ENCODE results near the gene C1orf167. TPM values are rescaled to one million over a fixed set of nuclear protein-coding genes. Genes with fewer than 3 reads are reported as not detected.

C1orf167 gene
- total and polyA plus RNA-seq, 2 of the 13 experiments (the other 11 are each of a cell fraction or from before 2014, with no cell fraction given) = not detected

GRCh38 chr1:11804666-11805421 lies 42.9 kb downstream of the C1orf167 start (continued):
- no peak for TF ChIP-seq ZBTB44 (CRISPR knock-in tag; IDR thresholded peaks at IDR 0.05)
- TF ChIP-seq ZNF615 (CRISPR knock-in tag; IDR thresholded peaks at IDR 0.05; ENCODE audit: borderline replicate concordance) = no peak
- TF ChIP-seq GATAD2A (CRISPR knock-in tag; IDR thresholded peaks at IDR 0.05) = peak; percentile 1; the same call in 1 of the 2 replicates
- no peak for TF ChIP-seq ZNF362 (CRISPR knock-in tag; IDR thresholded peaks at IDR 0.05; ENCODE audit: borderline replicate concordance)
- TF ChIP-seq TBL1XR1 (IDR thresholded peaks at IDR 0.05; ENCODE audit: borderline replicate concordance, low read length, partially characterized antibody) = peak; percentile 6
- TF ChIP-seq MATR3 (CRISPR knock-in tag; IDR thresholded peaks at IDR 0.05) = no peak

GRCh38 chr1:11805422-11806306 lies 43.7 kb downstream of the C1orf167 start, which contains the start of the genes CLCN6 and MTHFR:
CLCN6 (plus strand) TSS chr1:11806191; CDS start chr1:11806263, 72 bp downstream.
MTHFR (minus strand) TSS chr1:11805964; CDS start chr1:11803116, 2,848 bp downstream.
- peak within 1 kb of the TSS; percentile 97 for H3K4me2 ChIP-seq (ENCODE audit: low read depth, low read length)
- in situ Hi-C loops (cut with HindIII; ENCODE audit: extremely low pct_ligation_motif_present, low pct_unique_long_range_greater_than_20kb) (no loop called here), intact Hi-C loops (cut with micrococcal nuclease; ENCODE audit: unreplicated experiment) (no loop called here)
- ATAC-seq (peak; percentile 92), FAIRE-seq (peak; percentile 95), DNase-seq (ENCODE audit: low spot score) (peak; percentile 98)
- H3K27ac ChIP-seq (ENCODE audit: extremely low read length, insufficient read depth, low read length) = peak within 1 kb of the TSS; percentile 94
- H3K36me3 ChIP-seq (replicated peaks in 1 of 2; ENCODE audit: control insufficient read depth in 1 of 2, insufficient read depth in 2 of 2, low read length in 2 of 2) = peaks cover 5 to 35% of the 10 kb centered on the region in 2 experiments
- H3K9me3 ChIP-seq (ENCODE audit: low read length) = no peaks in the 10 kb centered on the region
- H3K4me1 ChIP-seq (ENCODE audit: insufficient read depth, low read length) = peaks cover 69% of the 10 kb centered on the region
- peak within 1 kb of the TSS; percentile 86 to 88 (median 87) for H3K4me3 ChIP-seq (replicated peaks in 1 of 3; ENCODE audit: insufficient read depth in 1 of 3, low read depth in 2 of 3, low read length in 3 of 3)
- peak within 1 kb of the TSS; percentile 93 for H3K9ac ChIP-seq (ENCODE audit: insufficient read depth, low read depth, low read length)
- peaks cover 49% of the 10 kb centered on the region for H3K79me2 ChIP-seq (ENCODE audit: insufficient read depth, low read length)
- H3K27me3 ChIP-seq (ENCODE audit: control insufficient read depth in 1 of 2, insufficient read depth in 2 of 2, low read length in 2 of 2) = no peaks in the 10 kb centered on the region; a peak in 1 of 5 replicates
- POLR2A ChIA-PET = interaction anchor here (0.6 to 3.2 kb wide), 22 partner anchors 8 to 543 kb away, joined by 3 to 31 read pairs (median 5); partner anchors contain the start of genes AGTRAP, FBXO2, MFN2 and MIIP
- no peak within 1 kb of the TSS for H2AFZ ChIP-seq (ENCODE audit: low read length)
- peaks cover 8% of the 10 kb centered on the region; the same call in 1 of the 2 replicates for H4K20me1 ChIP-seq (ENCODE audit: insufficient read depth, low read length)
- WGBS (ENCODE audit: low lambda C conversion rate) = under 1% methylated on average over 22 of the region's 72 CpGs
- BruUV-seq (replicated peaks) = TSS peak; percentile 65
- CTCF ChIA-PET (ENCODE audit: low intra/inter-chr PET ratio, low total read pairs) = no interaction called here
- TF ChIP-seq HHEX (CRISPR knock-in tag; IDR thresholded peaks at IDR 0.05) = no peak
- TF ChIP-seq ZNF12 (CRISPR knock-in tag; IDR thresholded peaks at IDR 0.05) = 0 out of 2 replicates have a peak, but pooled peaks have one; percentile 33
- no peak for TF ChIP-seq ZNF3 (CRISPR knock-in tag; IDR thresholded peaks at IDR 0.05)
- TF ChIP-seq KAT8 (CRISPR knock-in tag; IDR thresholded peaks at IDR 0.05) = peak; percentile 79
- TF ChIP-seq ZNF713 (CRISPR knock-in tag; IDR thresholded peaks at IDR 0.05) = no peak
- peak; percentile 83 for TF ChIP-seq YEATS4 (CRISPR knock-in tag; IDR thresholded peaks at IDR 0.05; ENCODE audit: borderline replicate concordance)
- TF ChIP-seq EEA1 (CRISPR knock-in tag; IDR thresholded peaks at IDR 0.05; ENCODE audit: borderline replicate concordance) = no peak
- TF ChIP-seq ZNF691 (CRISPR knock-in tag; IDR thresholded peaks at IDR 0.05; ENCODE audit: borderline replicate concordance, low read depth) = peak; percentile 79; the same call in 1 of the 2 replicates
- TF ChIP-seq ZNF138 (CRISPR knock-in tag; IDR thresholded peaks at IDR 0.05; ENCODE audit: low read depth) = 0 out of 2 replicates have a peak, but pooled peaks have one; percentile 72
- no peak; the same call in none of the 2 replicates for TF ChIP-seq ZNF275 (CRISPR knock-in tag; IDR thresholded peaks at IDR 0.05; ENCODE audit: borderline replicate concordance)

Measured in HepG2 (cell line).